Uterus (tissue), 4 donors: Measurements from ENCODE around the gene SCYL1. TPM values are rescaled to one million over a fixed set of nuclear protein-coding genes. Genes with fewer than 3 reads are reported as not detected.

Experiments used
- DNase-seq, 2 donors: peaks; one replicate each; pipeline ENCODE4 v3.0.0-alpha.2; 2019 to 2020
- H3K27ac ChIP-seq, 2 donors: fragments of 200-600 bp; sonication (generic); 1 replicate in 1 of 2; 2 replicates in 1 of 2; pipeline ENCODE4 v1.5.1; 2016 to 2018
- H3K27me3 ChIP-seq, 2 donors: fragments of 200-600 bp; sonication (generic); one replicate each; pipeline ENCODE4 v1.5.1; 2018 to 2019; ENCODE audit warnings: control low read depth in 1 of 2
- H3K36me3 ChIP-seq, 2 donors: fragments of 200-600 bp; sonication (generic); one replicate each; pipeline ENCODE4 v1.5.1; 2019; ENCODE audit warnings: control low read depth in 1 of 2
- H3K4me1 ChIP-seq, 2 donors: fragments of 200-600 bp; sonication (generic); one replicate each; pipeline ENCODE4 v1.5.1; 2018 to 2019; ENCODE audit warnings: control low read depth in 1 of 2
- H3K4me3 ChIP-seq, 2 donors: fragments of 200-600 bp; sonication (generic); 1 replicate in 1 of 2; 2 replicates in 1 of 2; pipeline ENCODE4 v1.5.1; 2018 to 2019; ENCODE audit warnings: mild to moderate bottlenecking in 1 of 2
- H3K9me3 ChIP-seq, 2 donors: fragments of 200-600 bp; sonication (generic); one replicate each; pipeline ENCODE4 v1.5.1; 2019; ENCODE audit warnings: control low read depth in 1 of 2
- POLR2A ChIP-seq, 2 donors: fragments of 450-650 bp; IDR thresholded peaks; one replicate each; pipeline ENCODE4 v1.6.1; 2016; ENCODE audit warnings: antibody characterized with exemption in 2 of 2, mild to moderate bottlenecking in 1 of 2, moderate library complexity in 1 of 2
- intact Hi-C: fragments of 100-400 bp; cut with DNase I; formaldehyde crosslinking; loops from one replicate; pipeline ENCODE4 v1.15.1; 2023; ENCODE audit warnings: low total_unique reads
- total RNA-seq, 4 donors: library from RNA; depleted of rRNA in 3 of 4; stranded (reverse); fragments of >200 nt in 3 of 4; gene quantifications; one replicate each; pipeline versions ENCODE4 v1.1.0 to v1.2.4, GENCODE V29; 2014 to 2023
- TF ChIP-seq, protein P1 (sequence below), 4 experiments: fragments of 200-600 bp in 2 of 4; fragments of 450-650 bp in 2 of 4; sonication (generic) in 2 of 4; IDR thresholded peaks; one replicate each; pipeline ENCODE4 v1.5.1; 2016 to 2019; ENCODE audit warnings: antibody characterized with exemption in 4 of 4, mild to moderate bottlenecking in 2 of 4, moderate library complexity in 1 of 4
- donor health status: DM: yes; HTN: yes; CAD: no.

SCYL1 gene
- total RNA-seq, 4 donors from 2014 or later, result 28.8 to 101 (median 70.1) TPM

GRCh38 chr11:65577756-65578109, 52.9 kb downstream of the SCYL1 start:
- H3K27me3 ChIP-seq, result no peaks in the 10 kb centered on the region
- H3K4me3 ChIP-seq, result peak overlapping the region; percentile 56 to 70
- intact Hi-C loops, result no loop called here
- no peak for TF ChIP-seq POLR2A (IDR thresholded peaks at IDR 0.05)
- TF ChIP-seq, protein P1, sequence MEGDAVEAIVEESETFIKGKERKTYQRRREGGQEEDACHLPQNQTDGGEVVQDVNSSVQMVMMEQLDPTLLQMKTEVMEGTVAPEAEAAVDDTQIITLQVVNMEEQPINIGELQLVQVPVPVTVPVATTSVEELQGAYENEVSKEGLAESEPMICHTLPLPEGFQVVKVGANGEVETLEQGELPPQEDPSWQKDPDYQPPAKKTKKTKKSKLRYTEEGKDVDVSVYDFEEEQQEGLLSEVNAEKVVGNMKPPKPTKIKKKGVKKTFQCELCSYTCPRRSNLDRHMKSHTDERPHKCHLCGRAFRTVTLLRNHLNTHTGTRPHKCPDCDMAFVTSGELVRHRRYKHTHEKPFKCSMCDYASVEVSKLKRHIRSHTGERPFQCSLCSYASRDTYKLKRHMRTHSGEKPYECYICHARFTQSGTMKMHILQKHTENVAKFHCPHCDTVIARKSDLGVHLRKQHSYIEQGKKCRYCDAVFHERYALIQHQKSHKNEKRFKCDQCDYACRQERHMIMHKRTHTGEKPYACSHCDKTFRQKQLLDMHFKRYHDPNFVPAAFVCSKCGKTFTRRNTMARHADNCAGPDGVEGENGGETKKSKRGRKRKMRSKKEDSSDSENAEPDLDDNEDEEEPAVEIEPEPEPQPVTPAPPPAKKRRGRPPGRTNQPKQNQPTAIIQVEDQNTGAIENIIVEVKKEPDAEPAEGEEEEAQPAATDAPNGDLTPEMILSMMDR (IDR thresholded peaks at IDR 0.05), result no peak
- no peak for DNase-seq
- no peaks in the 10 kb centered on the region for H3K9me3 ChIP-seq
- peak overlapping the region; percentile 84 to 92 for H3K27ac ChIP-seq
- H3K4me1 ChIP-seq, result peaks cover 0 to 32% of the 10 kb centered on the region in 2 donors
- no peaks in the 10 kb centered on the region for H3K36me3 ChIP-seq

DNA sequence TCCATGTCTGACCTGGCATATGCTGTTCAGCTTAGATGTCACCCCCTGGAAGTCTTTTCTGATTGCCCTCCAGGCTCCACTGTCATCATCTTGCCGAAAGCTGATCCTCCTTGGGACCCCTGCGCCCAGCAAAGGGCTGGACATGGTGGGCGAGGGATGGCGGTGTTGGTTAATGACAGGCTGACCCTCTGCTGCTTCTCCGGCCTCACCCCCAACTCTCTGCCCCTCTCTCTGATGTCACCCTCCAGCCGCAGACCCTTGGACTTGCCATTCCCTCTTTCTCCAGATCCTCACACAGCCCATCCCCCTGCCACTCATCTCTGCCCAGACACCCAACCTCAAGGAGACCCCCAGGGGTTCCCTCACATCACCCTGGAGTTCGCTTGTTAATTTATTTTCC, 53.3 kb downstream of the SCYL1 start:
- intact Hi-C loops, result no loop called here
- no peak for TF ChIP-seq POLR2A (IDR thresholded peaks at IDR 0.05)
- TF ChIP-seq, protein P1 (IDR thresholded peaks at IDR 0.05), result no peak
- H3K36me3 ChIP-seq, result no peaks in the 10 kb centered on the region
- H3K4me1 ChIP-seq, result peaks cover 0 to 31% of the 10 kb centered on the region in 2 donors
- H3K4me3 ChIP-seq, result no peak overlapping the region
- no peak for DNase-seq
- H3K9me3 ChIP-seq, result no peaks in the 10 kb centered on the region
- H3K27ac ChIP-seq, result peak overlapping the region; percentile 84 to 92
- no peaks in the 10 kb centered on the region for H3K27me3 ChIP-seq

DNA sequence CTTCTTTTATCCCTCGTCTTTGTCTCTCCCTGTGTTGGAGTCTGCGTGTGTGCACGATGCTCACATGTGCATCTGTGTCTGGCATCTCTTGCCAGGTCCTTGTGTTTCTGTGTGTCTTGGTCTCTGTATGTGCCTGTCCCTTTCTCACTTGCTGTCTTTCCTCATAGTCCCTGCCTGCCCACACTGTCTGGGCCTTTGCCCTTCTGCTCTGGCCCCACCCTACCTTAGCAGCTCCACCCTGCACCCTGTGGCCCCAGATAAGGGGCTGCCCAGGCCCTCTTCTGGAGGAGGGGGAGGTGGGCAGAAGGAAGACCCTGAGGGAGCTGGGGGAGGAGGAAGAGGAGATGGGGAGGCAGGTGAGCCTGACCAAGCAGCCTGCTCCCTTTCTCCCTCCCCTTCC, 53.8 kb downstream of the SCYL1 start:
- Histone ChIP-seq H3K4me3 (no peak overlapping the region), H3K4me1 (peaks cover 0 to 26% of the 10 kb centered on the region in 2 donors)
- TF ChIP-seq POLR2A (IDR thresholded peaks at IDR 0.05), result no peak
- TF ChIP-seq, protein P1 (IDR thresholded peaks at IDR 0.05), result no peak

GRCh38 chr11:65579291-65579690, 54.4 kb downstream of the SCYL1 start:
- Histone ChIP-seq H3K36me3 (no peaks in the 10 kb centered on the region), H3K4me1 (peaks cover 0 to 23% of the 10 kb centered on the region in 2 donors), H3K27me3 (no peaks in the 10 kb centered on the region), H3K27ac (no peak overlapping the region), H3K9me3 (no peaks in the 10 kb centered on the region), H3K4me3 (no peak overlapping the region)
- TF ChIP-seq POLR2A (IDR thresholded peaks at IDR 0.05), result no peak
- TF ChIP-seq, protein P1 (IDR thresholded peaks at IDR 0.05), result no peak
- intact Hi-C loops, result no loop called here
- no peak for DNase-seq

More for the DNA sequence above, 53.8 kb downstream of the SCYL1 start:
- Histone ChIP-seq H3K36me3 (no peaks in the 10 kb centered on the region), H3K27me3 (no peaks in the 10 kb centered on the region), H3K9me3 (no peaks in the 10 kb centered on the region), H3K27ac (peak overlapping the region; percentile 1 to 92)
- no peak for DNase-seq
- intact Hi-C loops, result no loop called here

GRCh38 chr11:65580031-65580692, 55.3 kb downstream of the SCYL1 start:
- no peak overlapping the region for H3K27ac ChIP-seq
- H3K36me3 ChIP-seq, result no peaks in the 10 kb centered on the region
- no peak overlapping the region for H3K4me3 ChIP-seq
- peaks cover 0 to 23% of the 10 kb centered on the region in 2 donors for H3K4me1 ChIP-seq
- no peaks in the 10 kb centered on the region for H3K27me3 ChIP-seq
- TF ChIP-seq POLR2A (IDR thresholded peaks at IDR 0.05), result no peak
- TF ChIP-seq, protein P1 (IDR thresholded peaks at IDR 0.05), result no peak
- DNase-seq, result no peak
- no peaks in the 10 kb centered on the region for H3K9me3 ChIP-seq
- intact Hi-C loops, result loop anchor here (10.0 kb wide), 1 partner anchor 45 kb away; no protein-coding TSS in a partner anchor
